IPS-20b (cell line): ENCODE data around the gene ICOSLG.
"Not testable (repeated sequence)": the region's sequence is repeated elsewhere in the genome, so short reads cannot be mapped to it uniquely, and the experiment has no call there.

Experiments
- H3K27ac ChIP-seq: one replicate; pipeline ENCODE4 v1.5.1; 2013; ENCODE audit warnings: low read length
- H3K27me3 ChIP-seq: 2 replicates; pipeline ENCODE4 v1.6.1; 2013; ENCODE audit warnings: mild to moderate bottlenecking, low read length, inconsistent platforms; ENCODE audit not compliant: insufficient read depth
- H3K36me3 ChIP-seq: 2 replicates; pipeline ENCODE4 v1.6.1; 2013; ENCODE audit warnings: low read depth, mild to moderate bottlenecking, inconsistent platforms, low read length, moderate library complexity; ENCODE audit not compliant: insufficient read depth
- H3K4me1 ChIP-seq: 2 replicates; pipeline ENCODE4 v1.6.1; 2013; ENCODE audit warnings: mild to moderate bottlenecking, control low read depth, inconsistent platforms, low read length, moderate library complexity; ENCODE audit not compliant: insufficient read depth
- H3K4me3 ChIP-seq: 2 replicates; pipeline ENCODE4 v1.5.1; 2013; ENCODE audit warnings: mild to moderate bottlenecking, low read length, inconsistent platforms
- H3K9ac ChIP-seq: 2 replicates; pipeline ENCODE4 v1.6.1; 2013; ENCODE audit warnings: low read depth, mild to moderate bottlenecking, inconsistent platforms, low read length, moderate library complexity
- H3K9me3 ChIP-seq: 2 replicates; pipeline ENCODE4 v1.6.1; 2013; ENCODE audit warnings: mild to moderate bottlenecking, low read depth, low read length, inconsistent platforms; ENCODE audit not compliant: insufficient read depth

ICOSLG gene

DNA sequence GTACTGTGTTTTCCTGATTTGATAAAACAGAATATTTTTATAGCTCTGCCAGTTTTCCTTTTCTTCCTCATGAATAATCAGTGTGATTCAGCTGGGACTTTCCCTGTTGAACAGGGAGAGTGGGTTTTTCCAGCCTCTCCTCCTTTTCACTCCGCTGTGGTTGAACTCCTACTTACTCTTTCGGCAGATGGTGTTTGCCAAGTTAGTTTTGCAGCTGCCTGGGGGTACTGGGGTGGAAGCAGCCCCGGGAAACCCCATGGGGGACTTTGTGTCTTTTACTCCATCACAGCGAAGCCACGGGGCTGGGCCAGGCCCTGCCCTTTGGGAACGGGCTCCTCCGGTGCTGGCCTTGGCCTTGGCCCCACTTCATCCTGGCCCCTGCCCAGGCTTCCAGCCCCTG, 55.9 kb downstream of the ICOSLG start:
- not testable (repeated sequence) for H3K4me3 ChIP-seq, H3K27me3 ChIP-seq, H3K27ac ChIP-seq, H3K36me3 ChIP-seq, H3K9ac ChIP-seq, H3K9me3 ChIP-seq, H3K4me1 ChIP-seq

GRCh38 chr21:44182202-44182601, 58.5 kb downstream of the ICOSLG start:
- H3K9me3 ChIP-seq, H3K27me3 ChIP-seq, H3K27ac ChIP-seq: not testable (repeated sequence)

GRCh38 chr21:44181506-44181905, 59.2 kb downstream of the ICOSLG start:
- H3K9ac ChIP-seq, H3K36me3 ChIP-seq, H3K27ac ChIP-seq, H3K27me3 ChIP-seq, H3K4me3 ChIP-seq, H3K4me1 ChIP-seq, H3K9me3 ChIP-seq: not testable (repeated sequence)

More at GRCh38 chr21:44182202-44182601, 58.5 kb downstream of the ICOSLG start:
- H3K9ac ChIP-seq, H3K4me1 ChIP-seq, H3K36me3 ChIP-seq, H3K4me3 ChIP-seq: not testable (repeated sequence)

DNA sequence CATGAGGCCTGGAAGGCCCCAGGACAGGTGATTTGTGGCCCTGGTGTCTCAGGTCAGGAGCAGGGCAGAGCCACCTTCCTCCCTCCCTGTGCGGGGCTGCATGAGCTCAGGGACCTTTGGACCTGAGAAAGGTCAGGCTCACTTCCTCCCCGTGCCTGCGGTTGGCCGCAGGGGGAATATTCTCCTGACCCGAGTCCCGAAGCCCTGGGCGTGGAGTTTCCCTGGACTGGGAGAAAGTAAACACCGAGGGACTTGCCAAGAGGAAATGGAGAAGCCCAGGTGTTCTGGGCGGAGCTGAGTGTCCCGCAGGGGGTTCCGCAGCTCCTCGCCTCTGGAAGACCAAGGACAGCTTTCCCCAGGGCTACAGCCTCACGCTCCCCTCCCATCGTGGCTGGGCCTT, 64.6 kb downstream of the ICOSLG start:
- not testable (repeated sequence) for H3K9me3 ChIP-seq, H3K4me1 ChIP-seq, H3K9ac ChIP-seq, H3K36me3 ChIP-seq, H3K27me3 ChIP-seq, H3K27ac ChIP-seq, H3K4me3 ChIP-seq

DNA sequence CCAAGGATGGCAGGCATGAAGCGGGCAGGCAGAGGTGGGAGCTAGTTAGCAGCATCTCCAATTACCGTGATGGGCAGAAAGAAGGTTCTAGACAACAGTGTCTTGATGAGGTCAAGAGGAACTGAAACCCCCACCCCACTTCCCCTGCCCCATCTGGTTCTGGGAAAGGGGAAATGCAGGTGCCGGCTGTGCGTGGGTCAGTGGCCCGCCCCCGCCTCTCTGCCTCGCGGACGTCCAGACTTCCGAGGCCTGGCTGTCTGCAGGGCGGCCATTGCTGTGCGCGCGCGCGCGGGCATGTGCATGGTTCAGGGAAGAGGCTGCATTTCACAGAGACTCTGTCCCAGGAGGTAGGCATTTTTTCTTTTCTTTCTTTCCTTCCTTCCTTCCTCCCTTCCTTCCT, 65.6 kb downstream of the ICOSLG start:
- H3K36me3 ChIP-seq, H3K4me3 ChIP-seq, H3K9me3 ChIP-seq, H3K27ac ChIP-seq, H3K27me3 ChIP-seq, H3K9ac ChIP-seq, H3K4me1 ChIP-seq: not testable (repeated sequence)
